AG04450 (cell line): Measurements from ENCODE around the gene SEZ6L. TPM values are rescaled to one million over a fixed set of nuclear protein-coding genes. Genes with fewer than 3 reads are reported as not detected.

Experiments used
- CTCF ChIA-PET: fragments of 300-600, 350-600 bp; formaldehyde crosslinking; extraction: SDS; loops from one replicate; lab custom pipeline; 2022; ENCODE audit warnings: antibody characterized with exemption, inconsistent platforms; lab: Charles Lee
- POLR2A ChIA-PET: fragments of 350-600 bp; formaldehyde crosslinking; extraction: SDS; loops from one replicate; lab custom pipeline; 2021; ENCODE audit warnings: antibody characterized with exemption, inconsistent platforms; lab: Yijun Ruan, JAX
- DNase-seq: peaks from one replicate; pipeline ENCODE4 v3.0.0-alpha.2; 2011; ENCODE audit warnings: low read depth, low spot score
- H3K27ac ChIP-seq: one replicate; pipeline ENCODE4 v1.5.1; 2012; ENCODE audit warnings: low read depth, low read length, control low read depth
- H3K27me3 ChIP-seq: one replicate; pipeline ENCODE4 v1.6.0; 2012; ENCODE audit warnings: low read length; ENCODE audit not compliant: control insufficient read depth, insufficient read depth
- H3K4me3 ChIP-seq: 2 replicates; pipeline ENCODE4 v1.5.1; 2011; ENCODE audit warnings: mild to moderate bottlenecking, low read depth, low read length, control low read depth
- H3K9me3 ChIP-seq: 2 replicates; pipeline ENCODE4 v1.5.1; 2012; ENCODE audit warnings: low read length; ENCODE audit not compliant: control insufficient read depth, insufficient read depth
- CTCF ChIP-seq: IDR thresholded peaks from 2 replicates; pipeline ENCODE4 v1.5.1; 2011; ENCODE audit warnings: low read depth, low read length, control low read depth, inconsistent platforms
- polyA plus RNA-seq: library from polyadenylated mRNA; depleted of rRNA; stranded (reverse); fragments of >200 nt; gene quantifications from 2 replicates; pipeline ENCODE4 v1.2.3, GENCODE V29; 2011

The SEZ6L gene
- polyA plus RNA-seq, 1 experiment = not detected

GRCh38 chr22:26164174-26164573 lies 5.1 kb upstream of the SEZ6L start:
- no peak overlapping the region for H3K4me3 ChIP-seq
- ChIA-PET POLR2A (no interaction called here), CTCF (interaction anchor here (1.2 kb wide), 1 partner anchor 8 kb away, joined by 3 read pairs; no protein-coding TSS in a partner anchor)
- H3K9me3 ChIP-seq = peaks cover 8% of the 10 kb centered on the region; the same call in 1 of the 2 replicates
- H3K27me3 ChIP-seq = peaks cover 2% of the 10 kb centered on the region
- TF ChIP-seq CTCF = no peak
- no peak overlapping the region for H3K27ac ChIP-seq
- no peak for DNase-seq

GRCh38 chr22:26168330-26168851 lies 871 bp upstream of the SEZ6L start:
- Histone ChIP-seq H3K4me3 (no peak overlapping the region), H3K9me3 (peaks cover 8% of the 10 kb centered on the region), H3K27me3 (peaks cover 14% of the 10 kb centered on the region), H3K27ac (no peak overlapping the region)
- ChIA-PET POLR2A (no interaction called here), CTCF (no interaction called here)
- no peak for DNase-seq
- TF ChIP-seq CTCF = no peak

- TF ChIP-seq CTCF = no peak
Observed at GRCh38 chr22:26168939-26169314, 335 bp upstream of the SEZ6L start.

GRCh38 chr22:26170112-26170492 lies 840 bp downstream of the SEZ6L start:
- no peak for DNase-seq
- Histone ChIP-seq H3K27me3 (peaks cover 14% of the 10 kb centered on the region), H3K27ac (no peak overlapping the region), H3K9me3 (peaks cover 4% of the 10 kb centered on the region; the same call in 1 of the 2 replicates), H3K4me3 (no peak overlapping the region)
- ChIA-PET POLR2A (no interaction called here), CTCF (no interaction called here)
- no peak for TF ChIP-seq CTCF

More at GRCh38 chr22:26168939-26169314, 335 bp upstream of the SEZ6L start:
- DNase-seq = no peak
- ChIA-PET POLR2A (no interaction called here), CTCF (no interaction called here)
- Histone ChIP-seq H3K9me3 (peaks cover 8% of the 10 kb centered on the region), H3K4me3 (no peak overlapping the region), H3K27ac (no peak overlapping the region), H3K27me3 (peaks cover 14% of the 10 kb centered on the region)

GRCh38 chr22:26170795-26171580 lies 1.7 kb downstream of the SEZ6L start:
- POLR2A ChIA-PET = no interaction called here
- no peak overlapping the region for H3K27ac ChIP-seq
- no peak for DNase-seq
- TF ChIP-seq CTCF = no peak
- CTCF ChIA-PET = interaction anchor here (1.3 kb wide), 1 partner anchor 9 kb away, joined by 3 read pairs; no protein-coding TSS in a partner anchor
- H3K27me3 ChIP-seq = peaks cover 14% of the 10 kb centered on the region
- H3K9me3 ChIP-seq = peaks cover 4% of the 10 kb centered on the region; the same call in 1 of the 2 replicates
- H3K4me3 ChIP-seq = no peak overlapping the region
